Measurements from ENCODE around the gene RBFOX1.

- no peak for TF ChIP-seq POLR2A (IDR thresholded peaks at IDR 0.05)
- no peak for TF ChIP-seq CTCF (IDR thresholded peaks at IDR 0.05)
- no peak for TF ChIP-seq POLR2AphosphoS5 (IDR thresholded peaks at IDR 0.05)
- no peak for TF ChIP-seq EP300 (IDR thresholded peaks at IDR 0.05)
These were observed 10.6 kb downstream of the RBFOX1 start for GRCh38 chr16:7343243-7343642.
